ENCODE data around the gene AADACL4. TPM values are rescaled to one million over a fixed set of nuclear protein-coding genes. Genes with fewer than 3 reads are reported as not detected.

The AADACL4 gene
- total RNA-seq, 1 experiment from 2014 or later = not detected

- H4K20me1 ChIP-seq (ENCODE audit: control insufficient read depth, insufficient read depth, insufficient read length) = no peaks in the 10 kb centered on the region
Observed at GRCh38 chr1:12643079-12643478, 806 bp upstream of the AADACL4 start.

More at GRCh38 chr1:12643079-12643478, 806 bp upstream of the AADACL4 start:
- Mint-ChIP-seq H3K4me3 (no peak overlapping the region), H3K27me3 (ENCODE audit: low read depth) (peaks cover 18% of the 10 kb centered on the region), H3K36me3 (ENCODE audit: insufficient read depth in 1 of 3, low read depth in 3 of 3) (peaks cover 18 to 45% (median 33%) of the 10 kb centered on the region in 3 experiments), H3K27ac (no peak overlapping the region), H3K4me1 (peaks cover 7 to 9% of the 10 kb centered on the region in 2 experiments), H3K9me3 (peaks cover 46 to 48% of the 10 kb centered on the region in 2 experiments)
- Histone ChIP-seq H2BK20ac (ENCODE audit: low read depth, low read length, poor library complexity, severe bottlenecking) (no peak overlapping the region), H3K23ac (ENCODE audit: insufficient read length, low read depth, low read length) (no peak overlapping the region), H4K5ac (ENCODE audit: insufficient read length, low read depth, low read length) (no peak overlapping the region), H2BK5ac (ENCODE audit: insufficient read length, low read length) (no peak overlapping the region), H3K27ac (ENCODE audit: insufficient read length, low read depth, low read length) (no peak overlapping the region), H3K79me1 (ENCODE audit: insufficient read depth, low read depth, low read length, poor library complexity, severe bottlenecking) (no peaks in the 10 kb centered on the region), H3K27me3 (ENCODE audit: insufficient read depth, low read length) (no peaks in the 10 kb centered on the region), H3K56ac (ENCODE audit: insufficient read length, low read depth, low read length) (no peak overlapping the region), H3K79me2 (ENCODE audit: insufficient read depth, low read length) (no peaks in the 10 kb centered on the region), H2AFZ (ENCODE audit: low read length) (no peak overlapping the region), H4K91ac (ENCODE audit: insufficient read length, low read depth, low read length) (no peak overlapping the region), H3K4me1 (ENCODE audit: insufficient read depth, low read length) (no peaks in the 10 kb centered on the region), H3K18ac (ENCODE audit: insufficient read length, low read depth, low read length) (no peak overlapping the region), H3K23me2 (ENCODE audit: insufficient read length, low read depth, low read length, poor library complexity, severe bottlenecking) (no peaks in the 10 kb centered on the region), H2BK15ac (ENCODE audit: low read depth, low read length) (no peak overlapping the region), H3K14ac (ENCODE audit: insufficient read depth, low read length) (no peak overlapping the region), H2BK120ac (ENCODE audit: low read depth, low read length, poor library complexity, severe bottlenecking) (no peak overlapping the region), H4K8ac (replicated peaks; ENCODE audit: insufficient read length, low read depth, low read length) (no peak overlapping the region), H3K4ac (ENCODE audit: low read depth, low read length) (no peak overlapping the region), H3K4me2 (ENCODE audit: insufficient read depth, insufficient read length, low read length) (no peak overlapping the region), H2BK12ac (ENCODE audit: insufficient read length, low read depth, low read length) (no peak overlapping the region), H2AK5ac (ENCODE audit: insufficient read length, low read length) (no peak overlapping the region), H3K9me3 (ENCODE audit: control insufficient read depth, low read depth, low read length) (peaks cover 15% of the 10 kb centered on the region), H3T11ph (ENCODE audit: low read length) (no peak overlapping the region), H3K9ac (ENCODE audit: extremely low read depth, insufficient read length, low read length) (no peak overlapping the region)
- WGBS (ENCODE audit: extremely low coverage, insufficient read length, low lambda C conversion rate) = no CpG with 5 or more reads among the region's 2 CpGs
- no peak; the same call in 2 of the 3 replicates for TF ChIP-seq CTCF (conservative IDR thresholded peaks at IDR 0.05)
- no peak for DNase-seq

All from H9 (cell line).